Prostate gland (tissue), 2 donors: ENCODE results near the gene RIPK4. TPM values are rescaled to one million over a fixed set of nuclear protein-coding genes. Genes with fewer than 3 reads are reported as not detected.

Source experiments
- DNase-seq: peaks from one replicate; pipeline ENCODE4 v3.0.0-alpha.2; 2019; ENCODE audit warnings: low spot score
- H3K27ac ChIP-seq, 2 donors: fragments of 200-600 bp; sonication (generic); 2 replicates each; pipeline ENCODE4 v1.5.1; 2017 to 2019
- H3K27me3 ChIP-seq: fragments of 200-600 bp; sonication (generic); replicated peaks from 2 replicates; pipeline ENCODE4 v1.5.1; 2019; ENCODE audit not compliant: insufficient read depth
- H3K36me3 ChIP-seq, 2 donors: fragments of 200-600 bp; sonication (generic); 1 replicate in 1 of 2; 2 replicates in 1 of 2; pipeline versions ENCODE4 v1.5.1 to v1.8.1; 2017 to 2019
- H3K4me1 ChIP-seq: fragments of 200-600 bp; sonication (generic); replicated peaks from 2 replicates; pipeline ENCODE4 v1.5.1; 2019
- H3K4me3 ChIP-seq, 2 donors: fragments of 200-600 bp; sonication (generic); 2 replicates each; pipeline ENCODE4 v1.5.1; 2017 to 2019
- H3K9me3 ChIP-seq: fragments of 200-600 bp; sonication (generic); 2 replicates; pipeline ENCODE4 v1.5.1; 2017
- CTCF ChIP-seq, 4 experiments: fragments of 200-600 bp in 2 of 4; fragments of 450-650 bp in 2 of 4; sonication (generic) in 2 of 4; IDR thresholded peaks; 1 replicate in 3 of 4; 2 replicates in 1 of 4; pipeline ENCODE4 v1.5.1; 2016 to 2019; ENCODE audit warnings: antibody characterized with exemption in 4 of 4, mild to moderate bottlenecking in 2 of 4, moderate library complexity in 2 of 4
- POLR2A ChIP-seq: fragments of 450-650 bp; IDR thresholded peaks from one replicate; pipeline ENCODE4 v1.6.1; 2016; ENCODE audit warnings: antibody characterized with exemption, mild to moderate bottlenecking
- POLR2AphosphoS5 ChIP-seq: sonication (generic); formaldehyde crosslinking; IDR thresholded peaks from one replicate; pipeline ENCODE4 v1.6.1; 2017; ENCODE audit warnings: antibody characterized with exemption
- WGBS: methylation state at CpG from one replicate; pipeline ENCODE4 v1.1.5; 2018; 5-methylcytosine and 5-hydroxymethylcytosine counted together
- intact Hi-C: fragments of 100-400 bp; cut with DNase I; formaldehyde crosslinking; loops from one replicate; pipeline ENCODE4 v1.14.2; 2022
- total RNA-seq, 2 donors: library from RNA; depleted of rRNA; stranded (reverse); fragments of >200 nt; gene quantifications; one replicate each; pipeline ENCODE4 v1.1.0, GENCODE V29; 2016

RIPK4 gene
- total RNA-seq, 2 donors from 2014 or later, result 26.9 to 52.6 TPM

DNA sequence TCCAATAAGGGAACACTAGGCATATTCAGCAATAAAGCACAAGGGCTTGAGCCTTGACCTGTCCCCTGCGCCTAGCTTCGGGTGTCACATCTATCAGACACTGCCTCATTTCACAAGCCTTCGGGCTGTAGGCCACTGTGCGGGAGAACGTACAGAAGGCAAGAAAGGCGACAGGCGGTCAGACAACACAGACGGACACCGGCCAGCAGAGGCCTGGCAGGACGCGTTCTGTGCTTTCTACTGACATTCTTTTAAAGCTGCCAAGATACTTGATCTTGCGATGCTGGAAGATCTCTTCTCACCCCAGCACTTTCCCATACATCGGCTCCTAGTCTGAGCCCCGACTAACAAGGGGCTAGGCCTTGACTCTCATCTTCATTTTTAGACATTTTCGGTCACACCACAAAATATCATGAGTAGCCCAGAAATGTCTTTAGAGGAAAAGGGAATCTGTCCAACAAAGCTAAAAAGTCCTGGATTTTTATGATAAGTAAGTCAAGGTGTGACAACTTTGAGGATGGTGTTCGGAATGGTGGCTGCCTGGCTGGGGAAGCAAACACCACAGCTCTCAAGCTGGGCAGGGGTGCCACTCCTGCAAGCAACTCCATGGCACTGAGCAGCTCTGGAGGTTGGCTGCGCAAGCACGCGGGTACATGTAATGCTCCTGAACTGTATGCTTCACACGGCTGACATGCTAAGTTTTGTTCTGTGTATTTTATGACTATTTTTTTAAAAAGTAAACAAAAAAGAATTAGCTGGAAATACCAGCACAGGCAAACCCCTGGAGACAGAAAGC, 18.7 kb downstream of the RIPK4 start:
- 66% methylated on average over 20 of the region's 20 CpGs for WGBS
- intact Hi-C loops, result no loop called here
- TF ChIP-seq POLR2AphosphoS5, result no peak
- peak in 1 of 4 experiments; percentile 3 for TF ChIP-seq CTCF (IDR thresholded peaks at IDR 0.05)
- no peak for TF ChIP-seq POLR2A
- DNase-seq, result no peak
- Histone ChIP-seq H3K36me3 (no peaks in the 10 kb centered on the region), H3K27ac (peak overlapping the region in 1 of 2 donors; percentile 45), H3K4me1 (peaks cover 16% of the 10 kb centered on the region), H3K4me3 (no peak overlapping the region), H3K9me3 (no peaks in the 10 kb centered on the region), H3K27me3 (no peaks in the 10 kb centered on the region)

DNA sequence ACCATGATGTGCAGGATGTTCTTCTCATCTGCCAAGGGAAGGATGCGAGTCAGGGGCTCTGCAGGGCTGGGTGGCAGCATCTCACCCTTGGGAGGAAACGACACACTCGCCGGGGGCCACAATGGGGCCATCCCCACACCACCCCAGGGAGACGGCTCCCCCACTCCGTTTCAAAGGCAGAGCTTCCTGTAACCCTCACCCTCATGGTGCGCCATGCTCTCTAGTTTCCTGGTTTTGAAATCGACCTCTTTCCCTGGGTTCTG, 20.2 kb downstream of the RIPK4 start:
- no peaks in the 10 kb centered on the region for H3K9me3 ChIP-seq
- no peak for DNase-seq
- WGBS, result 89% methylated on average over 8 of the region's 8 CpGs
- H3K27me3 ChIP-seq, result no peaks in the 10 kb centered on the region
- no peaks in the 10 kb centered on the region for H3K36me3 ChIP-seq
- TF ChIP-seq POLR2A, result no peak
- TF ChIP-seq POLR2AphosphoS5, result no peak
- no peak for TF ChIP-seq CTCF (IDR thresholded peaks at IDR 0.05)
- no peak overlapping the region for H3K4me3 ChIP-seq
- no peak overlapping the region for H3K27ac ChIP-seq
- peaks cover 5% of the 10 kb centered on the region for H3K4me1 ChIP-seq
- intact Hi-C loops, result no loop called here

DNA sequence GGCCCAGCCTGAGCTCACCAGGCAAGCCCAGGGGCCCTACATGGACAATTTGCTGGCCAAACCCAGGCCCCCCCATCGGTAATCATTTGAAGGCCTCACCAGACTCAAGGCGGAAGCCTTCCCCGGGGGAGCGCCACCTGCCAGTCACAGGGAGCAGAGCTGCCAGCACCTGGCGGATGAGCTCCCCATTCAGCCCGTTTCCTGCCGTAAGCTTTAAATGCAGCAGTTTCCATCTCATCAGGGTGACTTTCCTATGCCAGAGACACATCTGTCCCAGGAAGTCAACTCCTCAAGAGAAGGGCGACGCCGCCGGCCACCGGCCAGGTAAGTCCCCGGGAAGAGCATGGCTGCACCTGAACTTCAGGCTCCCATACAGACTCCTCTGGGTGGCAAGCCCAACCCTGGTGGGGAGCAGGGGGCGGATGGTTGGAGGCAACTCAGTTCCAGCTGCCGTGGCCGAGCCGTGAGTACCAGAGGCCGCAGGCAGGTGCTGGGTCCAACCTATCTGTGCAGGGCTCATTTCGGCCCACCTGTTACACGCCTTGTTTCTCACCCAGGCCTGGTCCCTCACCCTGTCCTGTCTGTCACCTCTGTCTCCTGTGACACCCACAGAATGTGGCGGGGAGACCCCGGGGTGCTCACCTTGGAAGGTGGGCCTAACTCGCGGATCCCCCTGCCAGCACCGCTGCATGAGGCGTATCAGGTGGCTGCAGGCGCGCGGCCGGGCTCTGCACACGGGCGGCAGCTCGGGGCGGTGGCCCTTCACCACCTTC, 20.7 kb downstream of the RIPK4 start:
- Histone ChIP-seq H3K9me3 (no peaks in the 10 kb centered on the region), H3K27me3 (no peaks in the 10 kb centered on the region), H3K27ac (no peak overlapping the region), H3K4me1 (peaks cover 2% of the 10 kb centered on the region), H3K36me3 (no peaks in the 10 kb centered on the region), H3K4me3 (no peak overlapping the region)
- DNase-seq, result no peak
- no peak for TF ChIP-seq POLR2A
- TF ChIP-seq CTCF (IDR thresholded peaks at IDR 0.05), result no peak
- no peak for TF ChIP-seq POLR2AphosphoS5
- WGBS, result 94% methylated on average over 34 of the region's 34 CpGs
- intact Hi-C loops, result no loop called here

DNA sequence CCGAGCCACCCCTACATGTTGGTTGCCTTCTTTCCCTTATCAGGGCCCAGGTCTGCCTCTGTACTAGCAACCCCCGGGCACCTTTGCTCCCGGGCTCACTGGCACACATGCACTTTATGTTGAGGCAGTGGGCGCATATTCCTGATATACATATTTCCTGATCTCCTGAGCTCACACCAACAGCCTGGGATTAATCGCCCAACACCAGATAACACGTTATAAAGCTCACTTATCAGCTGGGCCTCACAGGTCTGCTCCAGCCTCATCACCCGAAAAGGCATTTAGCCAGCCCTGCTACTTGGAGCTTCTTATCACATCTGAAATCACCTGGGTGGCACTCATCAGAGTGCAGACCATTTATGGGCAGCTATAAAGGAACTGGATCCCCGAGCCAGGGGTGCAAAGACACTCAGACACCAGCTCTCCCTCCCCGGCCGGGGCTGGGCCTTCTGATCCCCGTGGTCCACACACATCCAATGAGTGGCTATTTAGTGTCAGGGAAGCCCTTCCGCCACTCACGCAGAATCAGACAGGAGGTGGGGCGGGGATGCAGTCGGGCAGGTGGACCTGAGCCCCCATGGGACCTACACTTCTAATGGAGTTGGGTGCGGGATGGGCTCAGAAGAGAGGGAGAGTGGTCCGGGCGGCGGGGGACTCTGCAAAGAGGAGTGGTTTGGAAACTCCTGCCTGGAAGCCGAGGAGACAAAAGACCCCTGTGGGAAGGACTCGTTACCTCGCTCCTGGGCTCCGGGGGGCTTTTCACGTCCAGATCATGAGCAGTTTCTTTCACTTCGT, 21.6 kb downstream of the RIPK4 start:
- TF ChIP-seq POLR2A, result no peak
- no peak for TF ChIP-seq POLR2AphosphoS5
- no peak for TF ChIP-seq CTCF (IDR thresholded peaks at IDR 0.05)
- no peaks in the 10 kb centered on the region for H3K36me3 ChIP-seq
- no peak overlapping the region for H3K4me3 ChIP-seq
- no peaks in the 10 kb centered on the region for H3K4me1 ChIP-seq
- H3K27me3 ChIP-seq, result no peaks in the 10 kb centered on the region
- H3K27ac ChIP-seq, result no peak overlapping the region
- no peaks in the 10 kb centered on the region for H3K9me3 ChIP-seq
- 72% methylated on average over 25 of the region's 25 CpGs for WGBS
- intact Hi-C loops, result no loop called here
- no peak for DNase-seq
